Epithelial cell of proximal tubule (primary cell): ENCODE results near the gene NTM. TPM values are rescaled to one million over a fixed set of nuclear protein-coding genes. Genes with fewer than 3 reads are reported as not detected.

ENCODE experiments used
- DNase-seq: peaks from one replicate; pipeline ENCODE4 v3.0.0-alpha.2; 2011; ENCODE audit warnings: low read depth
- H3K4me3 ChIP-seq: 2 replicates; pipeline ENCODE4 v1.5.1; 2011; ENCODE audit warnings: low read depth, mild to moderate bottlenecking, low read length
- total RNA-seq: library from RNA; depleted of rRNA; stranded (reverse); fragments of >200 nt; gene quantifications from 2 replicates; pipeline ENCODE4 v1.2.3, GENCODE V29; 2015
- TF ChIP-seq, protein P1 (sequence below): conservative IDR thresholded peaks from 2 replicates; pipeline ENCODE4 v1.5.1; 2012; ENCODE audit warnings: low read depth, mild to moderate bottlenecking, low read length

Gene NTM
- total RNA-seq, 1 donor from 2014 or later = 5.3 TPM

DNA sequence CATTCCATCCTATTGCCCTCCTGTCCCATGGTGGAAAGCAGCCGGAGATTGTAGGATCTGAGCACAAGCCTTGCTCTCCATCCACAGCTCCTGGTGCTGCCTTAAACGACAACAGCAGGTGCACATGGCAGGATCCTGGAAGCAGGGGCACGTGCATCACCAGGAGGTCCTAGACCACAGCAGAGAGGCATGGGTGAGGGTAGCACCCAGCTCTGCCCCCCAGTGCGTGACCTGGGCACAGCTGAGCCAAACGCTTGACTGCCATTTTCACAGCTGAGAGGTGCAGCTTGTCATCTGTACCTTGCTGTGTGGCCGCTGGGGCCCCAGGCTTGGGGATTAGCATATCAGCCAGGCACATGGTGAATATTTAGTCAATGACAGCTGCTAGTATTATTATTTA lies 92.7 kb downstream of the NTM start:
- TF ChIP-seq, protein P1, sequence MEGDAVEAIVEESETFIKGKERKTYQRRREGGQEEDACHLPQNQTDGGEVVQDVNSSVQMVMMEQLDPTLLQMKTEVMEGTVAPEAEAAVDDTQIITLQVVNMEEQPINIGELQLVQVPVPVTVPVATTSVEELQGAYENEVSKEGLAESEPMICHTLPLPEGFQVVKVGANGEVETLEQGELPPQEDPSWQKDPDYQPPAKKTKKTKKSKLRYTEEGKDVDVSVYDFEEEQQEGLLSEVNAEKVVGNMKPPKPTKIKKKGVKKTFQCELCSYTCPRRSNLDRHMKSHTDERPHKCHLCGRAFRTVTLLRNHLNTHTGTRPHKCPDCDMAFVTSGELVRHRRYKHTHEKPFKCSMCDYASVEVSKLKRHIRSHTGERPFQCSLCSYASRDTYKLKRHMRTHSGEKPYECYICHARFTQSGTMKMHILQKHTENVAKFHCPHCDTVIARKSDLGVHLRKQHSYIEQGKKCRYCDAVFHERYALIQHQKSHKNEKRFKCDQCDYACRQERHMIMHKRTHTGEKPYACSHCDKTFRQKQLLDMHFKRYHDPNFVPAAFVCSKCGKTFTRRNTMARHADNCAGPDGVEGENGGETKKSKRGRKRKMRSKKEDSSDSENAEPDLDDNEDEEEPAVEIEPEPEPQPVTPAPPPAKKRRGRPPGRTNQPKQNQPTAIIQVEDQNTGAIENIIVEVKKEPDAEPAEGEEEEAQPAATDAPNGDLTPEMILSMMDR = no peak
- no peak overlapping the region for H3K4me3 ChIP-seq
- DNase-seq = no peak

DNA sequence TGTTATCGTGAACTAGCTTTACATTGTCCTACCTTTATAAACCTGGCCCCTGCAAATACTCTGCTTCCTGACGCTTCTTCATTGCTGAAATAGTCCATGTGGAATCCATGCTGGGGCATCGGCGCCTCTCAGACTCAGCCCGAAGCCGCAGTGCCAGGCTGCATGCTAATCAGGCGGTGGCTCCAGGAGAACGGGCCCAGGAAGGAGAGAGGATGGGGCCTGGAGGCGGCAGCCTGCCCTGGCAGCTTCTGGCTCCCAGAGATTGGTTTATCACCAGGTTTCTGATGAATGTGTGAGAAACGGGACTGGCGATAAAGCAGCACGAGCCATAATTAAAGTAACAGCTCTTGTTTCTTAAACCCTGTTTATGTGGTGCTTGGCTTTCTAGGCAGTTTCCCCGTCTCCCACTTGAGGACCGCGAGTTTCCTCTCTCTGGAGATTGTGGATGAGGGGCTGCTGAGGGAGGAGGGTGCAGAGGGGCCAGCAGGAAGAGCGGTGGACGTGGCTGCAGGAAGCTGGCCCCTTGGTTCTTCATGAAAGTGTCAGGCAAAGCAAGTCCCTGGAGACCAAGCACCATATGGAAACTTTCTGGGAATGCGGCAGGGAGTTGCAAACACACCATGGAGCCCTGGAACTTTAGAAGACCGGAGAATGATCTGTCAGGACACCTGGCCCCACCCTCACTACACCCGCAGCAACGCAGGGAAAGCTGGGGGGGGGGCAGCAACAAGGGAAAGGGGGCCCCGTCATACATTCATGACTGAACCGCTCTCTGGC lies 93.4 kb downstream of the NTM start:
- no peak for DNase-seq
- TF ChIP-seq, protein P1 = no peak
- H3K4me3 ChIP-seq = no peak overlapping the region

DNA sequence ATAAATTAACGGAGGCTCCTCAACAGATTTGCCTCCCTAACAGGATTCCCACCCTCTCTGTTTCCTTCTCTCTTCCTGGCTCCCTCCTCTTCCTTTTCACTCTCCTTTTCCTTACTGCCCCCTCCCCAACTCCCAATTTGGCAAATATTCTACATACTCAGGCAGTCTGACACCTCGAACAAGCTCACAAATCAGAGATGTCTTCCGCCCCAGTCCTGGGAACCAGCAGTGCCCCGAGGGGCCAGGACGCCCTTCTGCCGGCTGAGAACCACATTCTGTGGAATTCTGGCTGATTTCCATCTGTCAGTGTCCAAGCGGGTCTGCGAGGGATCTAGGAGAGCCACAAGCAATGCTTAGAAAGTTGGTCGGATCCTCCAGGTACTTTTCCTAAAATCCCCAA lies 94.0 kb downstream of the NTM start:
- DNase-seq = no peak
- no peak overlapping the region for H3K4me3 ChIP-seq
- TF ChIP-seq, protein P1 = no peak

DNA sequence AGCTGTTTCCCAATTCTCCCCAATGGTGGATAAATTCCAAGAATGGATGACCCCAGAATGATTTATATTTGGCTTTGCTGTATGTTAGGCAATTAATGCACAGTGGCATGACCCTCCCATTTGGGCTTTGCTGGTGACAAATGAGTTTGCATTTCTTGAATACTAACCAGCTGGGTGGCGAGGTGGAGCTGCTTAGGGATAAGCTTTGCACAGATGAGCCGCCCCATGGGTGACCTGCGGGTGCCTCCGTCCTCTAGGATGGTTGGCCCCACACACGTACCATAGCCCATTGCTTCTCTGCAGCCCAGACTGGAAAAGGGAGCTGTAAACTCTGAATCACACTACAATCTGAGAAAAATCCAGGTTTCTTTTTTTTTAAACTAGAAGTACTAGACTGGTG lies 94.6 kb downstream of the NTM start:
- TF ChIP-seq, protein P1 = no peak
- DNase-seq = no peak
- H3K4me3 ChIP-seq = no peak overlapping the region

DNA sequence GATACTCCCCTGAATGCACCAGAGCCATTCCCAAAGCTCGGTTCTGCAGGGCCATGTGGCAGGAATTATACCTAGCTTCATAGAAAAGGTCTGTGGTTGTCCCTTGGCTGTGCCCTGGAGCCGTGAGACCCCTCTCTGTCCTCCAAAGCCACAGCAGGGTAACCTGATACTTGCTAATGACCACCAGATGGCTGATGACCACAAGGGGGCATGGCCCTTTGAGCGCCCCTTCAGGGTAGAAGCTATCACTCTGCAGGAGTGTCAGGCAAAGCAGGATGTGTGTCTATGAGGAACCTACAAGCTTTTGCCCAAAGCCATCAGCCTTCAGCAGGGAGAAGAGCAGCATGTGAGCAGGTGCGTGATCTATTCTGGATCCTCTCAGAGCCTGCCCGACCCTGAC lies 95.3 kb downstream of the NTM start:
- no peak overlapping the region for H3K4me3 ChIP-seq
- DNase-seq = no peak
- TF ChIP-seq, protein P1 = no peak

DNA sequence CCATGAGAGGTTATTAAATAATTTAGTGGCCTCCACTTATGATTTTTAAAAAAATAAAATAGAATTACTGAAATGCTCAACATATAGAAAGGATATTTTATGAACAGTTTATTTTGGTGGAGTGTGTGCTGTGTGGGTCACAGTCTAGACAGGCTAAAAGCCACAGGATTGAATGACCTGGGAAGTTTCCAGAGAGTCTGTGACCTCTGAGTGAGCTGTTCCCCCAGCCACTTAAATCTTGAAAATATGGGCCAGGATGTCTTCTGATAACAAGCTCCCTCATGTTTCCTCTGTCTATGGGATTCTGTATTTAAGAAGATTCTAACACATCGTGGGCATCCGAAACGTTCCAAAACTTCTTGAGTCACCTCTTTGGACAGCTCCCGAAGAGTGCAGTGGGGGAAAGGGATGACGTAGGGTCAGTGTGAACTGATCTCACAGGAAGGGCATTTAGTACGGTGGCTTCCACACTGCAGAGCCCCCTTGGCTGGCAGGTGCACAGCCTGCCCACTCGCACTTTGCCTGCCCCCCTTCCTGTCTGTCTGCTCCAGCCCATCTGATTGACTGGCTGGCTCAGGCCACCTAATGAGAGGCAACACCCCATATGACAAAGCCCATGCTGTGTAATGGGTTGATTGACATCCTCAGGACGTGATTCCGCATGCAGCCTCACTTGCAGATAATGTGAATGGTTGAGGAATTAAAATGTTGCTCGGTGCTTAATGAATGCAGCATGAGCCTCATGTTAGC lies 97.4 kb downstream of the NTM start:
- no peak for DNase-seq
- TF ChIP-seq, protein P1 = no peak
- H3K4me3 ChIP-seq = no peak overlapping the region
